Hematopoietic multipotent progenitor cell treated with erythropoietin and hydrocortisone succinate and interleukin-3 and kit ligand, for 6 days (in vitro differentiated cells): ENCODE data around the gene SIK3.
"Not testable (repeated sequence)": the region's sequence is repeated elsewhere in the genome, so short reads cannot be mapped to it uniquely, and the experiment has no call there.

Source experiments
- DNase-seq: peaks from one replicate; pipeline ENCODE4 v3.0.0-alpha.2; 2015

Gene SIK3

GRCh38 chr11:116813170-116813569, 285.1 kb downstream of the SIK3 start:
- no peak for DNase-seq

GRCh38 chr11:116812109-116812508, 286.1 kb downstream of the SIK3 start:
- DNase-seq = no peak

GRCh38 chr11:116811194-116811593, 287.0 kb downstream of the SIK3 start:
- no peak for DNase-seq

GRCh38 chr11:116808262-116809175, 289.7 kb downstream of the SIK3 start:
- no peak for DNase-seq

GRCh38 chr11:116807601-116808261, 290.5 kb downstream of the SIK3 start:
- no peak for DNase-seq

- no peak for DNase-seq
Measured at GRCh38 chr11:116804001-116804400, 294.2 kb downstream of the SIK3 start.

- DNase-seq = not testable (repeated sequence)
Measured at GRCh38 chr11:116801662-116802061, 296.6 kb downstream of the SIK3 start.

- DNase-seq = no peak
Measured at GRCh38 chr11:116800610-116801009, 297.6 kb downstream of the SIK3 start.

GRCh38 chr11:116798368-116798767, 299.9 kb downstream of the SIK3 start:
- no peak for DNase-seq

- peak; percentile 21 for DNase-seq
Measured at GRCh38 chr11:116797816-116798215, 300.4 kb downstream of the SIK3 start.

GRCh38 chr11:116796548-116796947, 301.7 kb downstream of the SIK3 start:
- no peak for DNase-seq

- no peak for DNase-seq
Measured at GRCh38 chr11:116794851-116795250, 303.4 kb downstream of the SIK3 start.

- DNase-seq = peak; percentile 51
Measured at GRCh38 chr11:116793772-116794097, 304.5 kb downstream of the SIK3 start.
